Left lung (tissue), 10 donors: ENCODE data around the gene ZNF646. TPM values are rescaled to one million over a fixed set of nuclear protein-coding genes. Genes with fewer than 3 reads are reported as not detected.

ENCODE experiments used
- ATAC-seq: fragments of 200-7000 bp; cut with Tn5 transposase; one replicate; pipeline ENCODE4 v1.9.1; 2020; ENCODE audit warnings: moderate library complexity
- DNase-seq, 4 donors: peaks; one replicate each; pipeline ENCODE4 v3.0.0-alpha.2; 2013 to 2020
- H3K27ac ChIP-seq, 2 donors: fragments of 200-600 bp; sonication (generic) in 1 of 2; one replicate each; pipeline versions ENCODE4 v1.5.0 to v1.8.0; 2020 to 2021
- H3K27me3 ChIP-seq, 2 donors: fragments of 200-600 bp; sonication (generic) in 1 of 2; one replicate each; pipeline versions ENCODE4 v1.5.0 to v1.8.0; 2020 to 2021
- H3K36me3 ChIP-seq, 2 donors: fragments of 200-600 bp; sonication (generic) in 1 of 2; one replicate each; pipeline versions ENCODE4 v1.5.0 to v1.8.0; 2020 to 2021
- H3K4me1 ChIP-seq, 2 donors: fragments of 200-600 bp; one replicate each; pipeline ENCODE4 v1.8.0; 2021
- H3K4me3 ChIP-seq, 2 donors: fragments of 200-600 bp; sonication (generic) in 1 of 2; one replicate each; pipeline versions ENCODE4 v1.5.0 to v1.8.0; 2020 to 2021; ENCODE audit warnings: mild to moderate bottlenecking in 1 of 2
- H3K9me3 ChIP-seq, 2 donors: fragments of 200-600 bp; sonication (generic) in 1 of 2; one replicate each; pipeline versions ENCODE4 v1.5.0 to v1.8.0; 2020 to 2021
- intact Hi-C, 2 donors: fragments of 100-400 bp; cut with DNase I; formaldehyde crosslinking; loops; one replicate each; pipeline versions ENCODE4 v1.11.2 to v1.14.2; 2022
- polyA plus RNA-seq, 6 donors: library from polyadenylated mRNA; unstranded; fragments of 120-200 nt; gene quantifications; one replicate each; pipeline ENCODE4 v1.2.1, GENCODE V29; 2013; ENCODE audit not compliant: insufficient read length in 6 of 6
- total RNA-seq, 2 donors: library from RNA; stranded (reverse); fragmentation: NEBNext Ultra II Directional; extraction: Animal tissue kit (Norgen Biotek cat#: 25700); gene quantifications; one replicate each; pipeline ENCODE4 v1.2.1, GENCODE V29; 2021
- TF ChIP-seq, protein P1 (sequence below), 2 donors: fragments of 200-600 bp; sonication (generic) in 1 of 2; IDR thresholded peaks; one replicate each; pipeline versions ENCODE4 v1.5.0 to v1.8.0; 2021; ENCODE audit warnings: antibody characterized with exemption in 2 of 2
- donor health status: DM: no; HTN: yes; CAD: no.
- donor health status: DM: no; HTN: no; CAD: no.

ZNF646 gene
- total and polyA plus RNA-seq, 8 donors, result 11.3 to 18.1 (median 13.9) TPM

DNA sequence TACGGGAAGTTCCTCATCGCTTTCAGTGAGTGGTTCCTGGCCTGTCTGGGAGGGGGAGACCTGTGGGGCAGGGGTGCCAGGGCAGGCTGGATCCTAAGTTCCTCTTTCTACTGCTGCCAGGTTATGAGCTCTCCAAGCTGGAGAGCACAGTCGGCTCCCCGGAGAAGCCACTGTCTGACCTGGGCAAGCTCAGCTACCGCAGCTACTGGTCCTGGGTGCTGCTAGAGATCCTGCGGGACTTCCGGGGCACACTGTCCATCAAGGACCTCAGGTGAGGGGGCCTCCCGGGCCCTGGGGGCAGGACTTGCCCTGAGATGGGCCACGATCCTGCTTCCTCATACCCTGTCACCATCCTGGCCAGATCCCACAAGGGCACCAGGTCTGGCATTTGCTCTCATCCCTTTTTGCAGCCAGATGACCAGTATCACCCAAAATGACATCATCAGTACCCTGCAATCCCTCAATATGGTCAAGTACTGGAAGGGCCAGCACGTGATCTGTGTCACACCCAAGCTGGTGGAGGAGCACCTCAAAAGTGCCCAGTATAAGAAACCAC, 56.2 kb downstream of the ZNF646 start:
- intact Hi-C loops, result no loop called here
- Histone ChIP-seq H3K27me3 (peaks cover 0 to 4% of the 10 kb centered on the region in 2 donors), H3K9me3 (no peaks in the 10 kb centered on the region), H3K4me3 (peak overlapping the region in 1 of 2 donors; percentile 4), H3K36me3 (peaks cover 0 to 48% of the 10 kb centered on the region in 2 donors), H3K27ac (peak overlapping the region; percentile 90 to 97), H3K4me1 (peaks cover 17 to 85% of the 10 kb centered on the region in 2 donors)
- TF ChIP-seq, protein P1, sequence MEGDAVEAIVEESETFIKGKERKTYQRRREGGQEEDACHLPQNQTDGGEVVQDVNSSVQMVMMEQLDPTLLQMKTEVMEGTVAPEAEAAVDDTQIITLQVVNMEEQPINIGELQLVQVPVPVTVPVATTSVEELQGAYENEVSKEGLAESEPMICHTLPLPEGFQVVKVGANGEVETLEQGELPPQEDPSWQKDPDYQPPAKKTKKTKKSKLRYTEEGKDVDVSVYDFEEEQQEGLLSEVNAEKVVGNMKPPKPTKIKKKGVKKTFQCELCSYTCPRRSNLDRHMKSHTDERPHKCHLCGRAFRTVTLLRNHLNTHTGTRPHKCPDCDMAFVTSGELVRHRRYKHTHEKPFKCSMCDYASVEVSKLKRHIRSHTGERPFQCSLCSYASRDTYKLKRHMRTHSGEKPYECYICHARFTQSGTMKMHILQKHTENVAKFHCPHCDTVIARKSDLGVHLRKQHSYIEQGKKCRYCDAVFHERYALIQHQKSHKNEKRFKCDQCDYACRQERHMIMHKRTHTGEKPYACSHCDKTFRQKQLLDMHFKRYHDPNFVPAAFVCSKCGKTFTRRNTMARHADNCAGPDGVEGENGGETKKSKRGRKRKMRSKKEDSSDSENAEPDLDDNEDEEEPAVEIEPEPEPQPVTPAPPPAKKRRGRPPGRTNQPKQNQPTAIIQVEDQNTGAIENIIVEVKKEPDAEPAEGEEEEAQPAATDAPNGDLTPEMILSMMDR (IDR thresholded peaks at IDR 0.05), result no peak
- peak in 2 of 4 donors; percentile 76 to 85 for DNase-seq
- ATAC-seq, result peak; percentile 2

DNA sequence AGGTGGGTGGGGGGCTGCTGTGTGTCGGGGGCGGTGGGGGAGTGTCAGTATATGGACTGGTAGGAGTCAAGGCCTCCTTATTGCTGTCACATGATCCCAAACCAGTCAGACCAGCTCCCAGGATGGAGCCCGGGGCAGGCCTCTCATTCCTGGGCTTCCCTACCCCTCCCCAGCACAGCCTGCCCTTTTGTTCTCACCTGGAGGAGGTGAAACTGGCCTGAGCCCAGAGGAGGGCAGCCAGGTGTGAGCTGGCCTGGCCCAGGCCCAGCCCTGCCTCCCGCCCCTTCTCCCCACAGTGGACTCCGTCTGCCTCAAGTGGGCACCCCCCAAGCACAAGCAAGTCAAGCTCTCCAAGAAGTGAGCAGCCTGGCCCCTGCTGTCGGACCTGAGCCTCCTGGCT, 56.7 kb downstream of the ZNF646 start:
- peaks cover 17 to 85% of the 10 kb centered on the region in 2 donors for H3K4me1 ChIP-seq
- peak; percentile 54 for ATAC-seq

DNA sequence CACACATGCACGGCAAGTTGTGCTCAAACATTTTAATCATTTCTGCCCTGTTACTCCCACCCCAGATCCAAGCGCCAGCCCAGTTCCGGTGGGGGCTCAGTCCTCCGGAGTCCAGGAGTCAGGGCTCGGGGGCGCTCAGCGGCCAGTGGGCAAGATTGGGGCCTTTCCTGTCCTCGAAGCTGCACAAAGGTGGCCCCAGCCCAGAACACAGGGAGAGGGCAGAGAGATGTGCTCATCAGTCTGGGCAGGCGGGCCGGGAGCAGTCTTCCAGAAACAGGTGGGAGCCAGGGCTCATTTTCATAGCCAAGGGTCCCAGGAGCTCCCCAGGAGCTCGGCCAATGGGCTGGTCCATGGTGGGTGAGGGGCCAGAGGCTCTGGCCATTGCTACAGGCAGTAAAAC, 57.2 kb downstream of the ZNF646 start:
- Histone ChIP-seq H3K36me3 (peaks cover 0 to 47% of the 10 kb centered on the region in 2 donors), H3K4me1 (peaks cover 17 to 83% of the 10 kb centered on the region in 2 donors), H3K27ac (peak overlapping the region; percentile 27 to 97), H3K4me3 (no peak overlapping the region), H3K27me3 (peaks cover 0 to 8% of the 10 kb centered on the region in 2 donors), H3K9me3 (no peaks in the 10 kb centered on the region)
- no peak for DNase-seq
- intact Hi-C loops, result no loop called here
- TF ChIP-seq, protein P1 (IDR thresholded peaks at IDR 0.05), result no peak
- no peak for ATAC-seq

More for the DNA sequence above, 56.7 kb downstream of the ZNF646 start:
- Histone ChIP-seq H3K4me3 (no peak overlapping the region), H3K36me3 (peaks cover 0 to 47% of the 10 kb centered on the region in 2 donors), H3K27me3 (peaks cover 0 to 8% of the 10 kb centered on the region in 2 donors), H3K9me3 (no peaks in the 10 kb centered on the region), H3K27ac (peak overlapping the region; percentile 90 to 97)
- TF ChIP-seq, protein P1 (IDR thresholded peaks at IDR 0.05), result no peak
- peak in 3 of 4 donors; percentile 88 to 90 (median 90) for DNase-seq
- intact Hi-C loops, result no loop called here

DNA sequence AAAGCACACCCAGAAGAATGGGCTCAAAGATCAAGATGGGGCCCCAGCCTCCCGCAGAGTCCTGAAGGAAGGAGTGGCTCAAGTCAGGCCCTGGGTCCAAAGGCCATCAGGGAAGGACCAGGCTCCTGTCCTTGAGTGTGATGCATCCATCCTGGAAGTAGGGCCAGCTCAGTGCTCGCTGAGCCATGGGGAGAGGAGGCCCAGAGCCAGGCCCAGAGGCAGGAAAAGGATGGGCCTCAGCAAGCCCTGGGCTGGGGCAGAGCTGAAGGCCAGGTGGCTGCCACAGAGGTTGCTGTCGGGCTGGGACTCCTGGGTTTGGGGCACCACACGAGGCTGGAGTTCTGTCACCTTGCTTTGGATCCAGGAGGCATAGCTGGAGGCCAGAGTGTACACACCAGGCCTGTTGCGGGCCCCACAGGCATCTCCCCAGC, 57.6 kb downstream of the ZNF646 start:
- peak in 1 of 4 donors; percentile 73 for DNase-seq
- peaks cover 17 to 78% of the 10 kb centered on the region in 2 donors for H3K4me1 ChIP-seq
- intact Hi-C loops, result no loop called here
- H3K27me3 ChIP-seq, result peaks cover 0 to 8% of the 10 kb centered on the region in 2 donors
- no peaks in the 10 kb centered on the region for H3K9me3 ChIP-seq
- TF ChIP-seq, protein P1 (IDR thresholded peaks at IDR 0.05), result no peak
- peaks cover 0 to 47% of the 10 kb centered on the region in 2 donors for H3K36me3 ChIP-seq
- peak overlapping the region in 1 of 2 donors; percentile 27 for H3K27ac ChIP-seq
- ATAC-seq, result no peak
- H3K4me3 ChIP-seq, result no peak overlapping the region

DNA sequence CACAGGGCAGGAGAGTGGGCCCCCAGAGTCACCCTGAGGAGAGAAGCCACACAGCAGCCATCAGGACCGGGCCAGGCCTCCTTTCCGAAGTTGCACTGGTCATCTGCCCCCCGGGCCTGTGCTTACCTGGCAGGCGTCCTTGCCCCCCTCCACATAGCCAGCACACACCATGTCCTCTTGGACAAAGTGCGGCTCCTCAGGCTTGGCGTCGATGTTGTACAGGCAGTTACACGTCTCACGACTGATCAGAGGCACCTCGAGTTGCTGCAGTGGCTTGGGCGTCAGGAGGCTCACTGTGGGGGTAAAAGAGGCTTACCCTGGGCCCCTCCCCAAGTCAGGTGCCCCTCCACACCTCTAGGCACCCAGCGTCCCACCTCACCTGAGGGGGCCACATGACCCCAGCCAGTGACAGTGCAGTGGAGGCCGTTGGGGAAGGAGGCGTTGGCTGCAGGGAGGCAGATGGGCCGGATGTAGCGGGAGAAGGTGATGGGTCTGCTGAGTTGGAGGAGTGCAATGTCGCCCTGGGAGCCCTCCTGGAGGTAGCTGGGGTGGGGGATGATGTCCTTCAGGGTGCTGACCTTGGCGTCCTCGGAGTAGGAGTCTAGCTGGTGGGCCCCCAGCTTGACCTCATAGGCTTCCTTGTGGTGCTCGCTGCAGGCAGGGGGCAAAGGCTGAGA, 58.2 kb downstream of the ZNF646 start:
- H3K27ac ChIP-seq, result no peak overlapping the region
- TF ChIP-seq, protein P1 (IDR thresholded peaks at IDR 0.05), result no peak
- no peaks in the 10 kb centered on the region for H3K9me3 ChIP-seq
- H3K4me1 ChIP-seq, result peaks cover 17 to 72% of the 10 kb centered on the region in 2 donors
- no peak overlapping the region for H3K4me3 ChIP-seq
- H3K27me3 ChIP-seq, result peaks cover 0 to 8% of the 10 kb centered on the region in 2 donors
- intact Hi-C loops, result no loop called here
- peaks cover 0 to 42% of the 10 kb centered on the region in 2 donors for H3K36me3 ChIP-seq
- DNase-seq, result peak in 1 of 4 donors; percentile 34
- ATAC-seq, result no peak
